Ascending aorta (tissue), 2 donors: ENCODE measurements around the gene PDGFC. TPM values are rescaled to one million over a fixed set of nuclear protein-coding genes. Genes with fewer than 3 reads are reported as not detected.

Experiments used
- DNase-seq, 2 donors: peaks; one replicate each; pipeline ENCODE4 v3.0.0-alpha.2; 2019; ENCODE audit warnings: low spot score in 2 of 2
- H3K27ac ChIP-seq, 2 donors: fragments of 200-600 bp; sonication (generic); one replicate each; pipeline ENCODE4 v1.5.1; 2016 to 2017; ENCODE audit warnings: mild to moderate bottlenecking in 1 of 2
- H3K27me3 ChIP-seq: fragments of 200-600 bp; sonication (generic); one replicate; pipeline ENCODE4 v1.5.1; 2017
- H3K36me3 ChIP-seq, 2 donors: fragments of 200-600 bp; sonication (generic); one replicate each; pipeline ENCODE4 v1.5.1; 2016
- H3K4me1 ChIP-seq, 2 donors: fragments of 200-600 bp; sonication (generic); one replicate each; pipeline ENCODE4 v1.5.1; 2016 to 2017; ENCODE audit warnings: mild to moderate bottlenecking in 1 of 2
- H3K4me3 ChIP-seq, 2 donors: fragments of 200-600 bp; sonication (generic); one replicate each; pipeline ENCODE4 v1.5.1; 2016 to 2017; ENCODE audit warnings: mild to moderate bottlenecking in 1 of 2
- H3K9me3 ChIP-seq, 2 donors: fragments of 200-600 bp; sonication (generic); one replicate each; pipeline ENCODE4 v1.5.1; 2016
- CTCF ChIP-seq, 3 experiments: fragments of 200-600 bp in 2 of 3; fragments of 450-650 bp in 1 of 3; sonication (generic) in 2 of 3; IDR thresholded peaks; one replicate each; pipeline ENCODE4 v1.5.1; 2016 to 2019; ENCODE audit warnings: antibody characterized with exemption in 3 of 3, mild to moderate bottlenecking in 1 of 3, moderate library complexity in 1 of 3
- intact Hi-C: fragments of 100-400 bp; cut with DNase I; formaldehyde crosslinking; loops from one replicate; pipeline ENCODE4 v1.15.1; 2023
- total RNA-seq: library from RNA; depleted of rRNA; stranded (reverse); fragments of >200 nt; gene quantifications from one replicate; pipeline ENCODE4 v1.1.0, GENCODE V29; 2016

PDGFC gene
- total RNA-seq, 1 donor from 2014 or later, result 21.0 TPM

GRCh38 chr4:156962058-156962358, 9.6 kb downstream of the PDGFC start:
- no peak for DNase-seq
- Histone ChIP-seq H3K27me3 (no peaks in the 10 kb centered on the region), H3K36me3 (no peaks in the 10 kb centered on the region), H3K4me1 (peaks cover 8 to 43% of the 10 kb centered on the region in 2 donors), H3K4me3 (peak overlapping the region in 1 of 2 donors; percentile 3), H3K9me3 (no peaks in the 10 kb centered on the region), H3K27ac (peak overlapping the region; percentile 60 to 72)
- intact Hi-C loops, result loop anchor here (10.0 kb wide), 1 partner anchor 667 kb away; no protein-coding TSS in a partner anchor
- no peak for TF ChIP-seq CTCF (IDR thresholded peaks at IDR 0.05)

GRCh38 chr4:156961196-156962057, 10.2 kb downstream of the PDGFC start:
- no peak for DNase-seq
- Histone ChIP-seq H3K4me3 (peak overlapping the region in 1 of 2 donors; percentile 3), H3K27ac (peak overlapping the region; percentile 60 to 72), H3K4me1 (peaks cover 8 to 44% of the 10 kb centered on the region in 2 donors), H3K36me3 (no peaks in the 10 kb centered on the region), H3K9me3 (no peaks in the 10 kb centered on the region), H3K27me3 (no peaks in the 10 kb centered on the region)
- intact Hi-C loops, result loop anchor here (10.0 kb wide), 1 partner anchor 667 kb away; no protein-coding TSS in a partner anchor
- TF ChIP-seq CTCF (IDR thresholded peaks at IDR 0.05), result no peak

GRCh38 chr4:156959298-156959702, 12.3 kb downstream of the PDGFC start:
- Histone ChIP-seq H3K4me3 (peak overlapping the region in 1 of 2 donors; percentile 9), H3K4me1 (peaks cover 8 to 47% of the 10 kb centered on the region in 2 donors), H3K9me3 (no peaks in the 10 kb centered on the region), H3K27me3 (no peaks in the 10 kb centered on the region), H3K36me3 (no peaks in the 10 kb centered on the region), H3K27ac (peak overlapping the region; percentile 63 to 64)
- no peak for DNase-seq
- intact Hi-C loops, result loop anchor here (10.0 kb wide), 1 partner anchor 1284 kb away; no protein-coding TSS in a partner anchor
- TF ChIP-seq CTCF (IDR thresholded peaks at IDR 0.05), result no peak

- TF ChIP-seq CTCF (IDR thresholded peaks at IDR 0.05), result no peak
- Histone ChIP-seq H3K9me3 (no peaks in the 10 kb centered on the region), H3K4me3 (peak overlapping the region in 1 of 2 donors; percentile 3), H3K36me3 (no peaks in the 10 kb centered on the region), H3K27me3 (no peaks in the 10 kb centered on the region), H3K27ac (peak overlapping the region; percentile 63 to 64), H3K4me1 (peaks cover 8 to 52% of the 10 kb centered on the region in 2 donors)
- DNase-seq, result no peak
- intact Hi-C loops, result loop anchor here (10.0 kb wide), 1 partner anchor 1284 kb away; no protein-coding TSS in a partner anchor
These were observed 13.1 kb downstream of the PDGFC start for GRCh38 chr4:156958276-156959074.

- intact Hi-C loops, result loop anchor here (10.0 kb wide), 1 partner anchor 1283 kb away; no protein-coding TSS in a partner anchor
- Histone ChIP-seq H3K9me3 (no peaks in the 10 kb centered on the region), H3K36me3 (no peaks in the 10 kb centered on the region), H3K27ac (peak overlapping the region; percentile 63 to 64), H3K27me3 (no peaks in the 10 kb centered on the region), H3K4me1 (peaks cover 4 to 44% of the 10 kb centered on the region in 2 donors), H3K4me3 (no peak overlapping the region)
- no peak for TF ChIP-seq CTCF (IDR thresholded peaks at IDR 0.05)
- DNase-seq, result no peak
These were observed 14.0 kb downstream of the PDGFC start for GRCh38 chr4:156957556-156957955.
